GM12878 (cell line): Measurements from ENCODE around the gene DUXB. TPM values are rescaled to one million over a fixed set of nuclear protein-coding genes. Genes with fewer than 3 reads are reported as not detected.
A peak's percentile ranks its signal among the peaks of the same experiment; 100 is the strongest.

Experiments
- ASH2L ChIP-seq: fragments of 300-600, 200-600 bp; sonication (generic); IDR thresholded peaks from 2 replicates; pipeline ENCODE4 v1.6.1; 2017; ENCODE audit warnings: low read depth, mild to moderate bottlenecking, borderline replicate concordance
- EZH2 ChIP-seq: IDR thresholded peaks from 2 replicates; pipeline ENCODE4 v1.6.1; 2012; ENCODE audit warnings: low read depth, mild to moderate bottlenecking, control low read depth, inconsistent platforms, low read length, borderline replicate concordance; ENCODE audit not compliant: control insufficient read depth
- HDAC2 ChIP-seq: fragments of 200-600 bp; sonication (generic); IDR thresholded peaks from 2 replicates; pipeline ENCODE4 v1.6.1; 2017
- IKZF1 ChIP-seq: fragments of 450-650 bp; conservative IDR thresholded peaks from 2 replicates; pipeline ENCODE4 v1.6.1; 2017; ENCODE audit warnings: antibody characterized with exemption, mild to moderate bottlenecking
- JUNB ChIP-seq: IDR thresholded peaks from 2 replicates; pipeline ENCODE4 v1.6.1; 2016; ENCODE audit warnings: antibody characterized with exemption, mild to moderate bottlenecking
- KDM1A ChIP-seq: fragments of 200-600 bp; sonication (generic); IDR thresholded peaks from 2 replicates; pipeline ENCODE4 v1.6.1; 2016; ENCODE audit warnings: borderline replicate concordance
- MEF2B ChIP-seq: fragments of 450-650 bp; IDR thresholded peaks from 2 replicates; pipeline ENCODE4 v1.6.1; 2018; ENCODE audit warnings: mild to moderate bottlenecking, moderate library complexity; ENCODE audit not compliant: partially characterized antibody, poor library complexity, severe bottlenecking
- MTA3 ChIP-seq: IDR thresholded peaks from 2 replicates; pipeline ENCODE4 v1.6.1; 2012; ENCODE audit warnings: low read length, inconsistent platforms, borderline replicate concordance
- NBN ChIP-seq: fragments of 450-650 bp; IDR thresholded peaks from 2 replicates; pipeline ENCODE4 v1.6.1; 2016
- NFIC ChIP-seq: IDR thresholded peaks from 2 replicates; pipeline ENCODE4 v1.6.1; 2012; ENCODE audit warnings: low read depth, mild to moderate bottlenecking, inconsistent platforms, low read length, moderate library complexity
- NFXL1 ChIP-seq: fragments of 450-650 bp; IDR thresholded peaks from 2 replicates; pipeline ENCODE4 v1.6.1; 2017; ENCODE audit warnings: antibody characterized with exemption, mild to moderate bottlenecking, borderline replicate concordance
- NFYA ChIP-seq: IDR thresholded peaks from 2 replicates; pipeline ENCODE4 v1.6.1; 2011; ENCODE audit warnings: low read depth, mild to moderate bottlenecking, low read length, improper control_type of control experiment, borderline replicate concordance
- NFYB ChIP-seq: IDR thresholded peaks from 2 replicates; pipeline ENCODE4 v1.6.1; 2011; ENCODE audit warnings: low read depth, mild to moderate bottlenecking, low read length, improper control_type of control experiment, moderate library complexity; ENCODE audit not compliant: insufficient read depth
- NR2C1 ChIP-seq: fragments of 450-650 bp; IDR thresholded peaks from 2 replicates; pipeline ENCODE4 v1.6.1; 2017; ENCODE audit warnings: antibody characterized with exemption, mild to moderate bottlenecking, moderate library complexity
- PML ChIP-seq: IDR thresholded peaks from 2 replicates; pipeline ENCODE4 v1.6.1; 2012; ENCODE audit warnings: low read length, inconsistent platforms
- POLR2A ChIP-seq: IDR thresholded peaks from 2 replicates; pipeline ENCODE4 v1.6.1; 2011; ENCODE audit warnings: low read depth, mild to moderate bottlenecking, low read length
- RAD21 ChIP-seq: IDR thresholded peaks from 2 replicates; pipeline ENCODE4 v1.6.1; 2011; ENCODE audit warnings: mild to moderate bottlenecking, low read depth, low read length, moderate library complexity; ENCODE audit not compliant: insufficient read depth
- SREBF1 ChIP-seq: IDR thresholded peaks from 2 replicates; pipeline ENCODE4 v1.6.1; 2012; ENCODE audit warnings: mild to moderate bottlenecking, low read length
- TAF1 ChIP-seq: IDR thresholded peaks from 2 replicates; pipeline ENCODE4 v1.6.1; 2011; ENCODE audit warnings: mild to moderate bottlenecking, low read depth, low read length, borderline replicate concordance
- TCF12 ChIP-seq: IDR thresholded peaks from 2 replicates; pipeline ENCODE4 v1.6.1; 2011; ENCODE audit warnings: low read depth, mild to moderate bottlenecking, low read length
- polyA plus RNA-seq, 11 experiments: library from polyadenylated mRNA; depleted of rRNA in 4 of 11; unstranded in 6 of 11; stranded (reverse) in 5 of 11; fragments of >200 nt; fragmentation: Nextera tagmentation in 4 of 11; fragmentation: Illumina TruSeq in 1 of 11; extraction: Ambion mirVana in 4 of 11; extraction: Trizol in 1 of 11; gene quantifications; 1 replicate in 1 of 11; 2 replicates in 10 of 11; pipeline versions ENCODE4 v1.2.1 to v1.2.3, GENCODE V29; 2011 to 2016; ENCODE audit warnings: inconsistent platforms in 2 of 11, missing spikeins in 2 of 11, low read depth in 1 of 11
- total RNA-seq, 4 experiments: library from RNA; depleted of rRNA in 3 of 4; stranded (reverse); fragments of >200 nt in 3 of 4; fragmentation: Illumina TruSeq in 1 of 4; extraction: Trizol in 1 of 4; gene quantifications; 2 replicates each; pipeline versions ENCODE4 v1.2.1 to v1.2.3, GENCODE V29; 2013 to 2021
- TF ChIP-seq, protein P1 (sequence below): fragments of 450-650 bp; IDR thresholded peaks from 2 replicates; pipeline ENCODE4 v1.6.1; 2017; ENCODE audit warnings: borderline replicate concordance
- TF ChIP-seq, protein P2 (sequence below): fragments of 450-650 bp; IDR thresholded peaks from 2 replicates; pipeline ENCODE4 v1.6.1; 2017; ENCODE audit warnings: mild to moderate bottlenecking
- TF ChIP-seq, protein P3 (sequence below): IDR thresholded peaks from 2 replicates; pipeline ENCODE4 v1.6.1; 2011; ENCODE audit warnings: low read depth, low read length, improper control_type of control experiment, borderline replicate concordance
- TF ChIP-seq, protein P4 (sequence below): fragments of 450-650 bp; IDR thresholded peaks from 2 replicates; pipeline ENCODE4 v1.6.1; 2017; ENCODE audit warnings: low read depth, mild to moderate bottlenecking, moderate library complexity

Gene DUXB
- total and polyA plus RNA-seq, 10 of the 15 experiments (the other 5 are each of a cell fraction or from before 2014, with no cell fraction given) = 0.05 TPM; not detected in 9

DNA sequence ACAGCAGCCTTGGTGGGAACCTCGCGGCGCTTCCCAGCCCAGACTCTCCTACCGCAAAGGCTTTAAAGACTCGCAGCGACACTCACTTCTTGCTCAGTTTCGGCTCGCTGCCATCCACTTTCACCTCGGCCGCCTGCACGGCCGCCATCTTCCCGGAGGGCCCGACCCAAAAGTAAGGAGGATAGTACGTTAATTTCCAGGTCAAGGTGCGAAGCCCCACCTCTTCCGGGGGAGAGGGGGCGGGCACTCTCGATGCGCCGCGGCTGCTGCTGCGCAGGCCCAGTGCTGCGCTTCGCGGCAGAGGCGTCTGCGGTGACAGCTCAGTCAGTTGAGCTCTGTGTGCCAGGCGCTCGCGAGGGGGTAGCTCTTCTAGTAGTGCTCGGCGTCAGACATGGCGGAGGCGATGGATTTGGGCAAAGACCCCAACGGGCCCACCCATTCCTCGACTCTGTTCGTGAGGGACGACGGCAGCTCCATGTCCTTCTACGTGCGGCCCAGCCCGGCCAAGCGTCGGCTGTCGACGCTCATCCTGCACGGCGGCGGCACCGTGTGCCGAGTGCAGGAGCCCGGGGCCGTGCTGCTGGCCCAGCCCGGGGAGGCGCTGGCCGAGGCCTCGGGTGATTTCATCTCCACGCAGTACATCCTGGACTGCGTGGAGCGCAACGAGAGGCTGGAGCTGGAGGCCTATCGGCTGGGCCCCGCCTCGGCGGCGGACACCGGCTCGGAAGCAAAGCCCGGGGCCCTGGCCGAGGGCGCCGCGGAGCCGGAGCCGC lies 53.6 kb downstream of the DUXB start, which contains the start of the genes KARS1 and TERF2IP (continued):
- TF ChIP-seq NFYB = no peak
- TF ChIP-seq SREBF1 = peak; percentile 13; the same call in 1 of the 2 replicates
- peak; percentile 86; the same call in 1 of the 2 replicates for TF ChIP-seq PML
- TF ChIP-seq, protein P1, sequence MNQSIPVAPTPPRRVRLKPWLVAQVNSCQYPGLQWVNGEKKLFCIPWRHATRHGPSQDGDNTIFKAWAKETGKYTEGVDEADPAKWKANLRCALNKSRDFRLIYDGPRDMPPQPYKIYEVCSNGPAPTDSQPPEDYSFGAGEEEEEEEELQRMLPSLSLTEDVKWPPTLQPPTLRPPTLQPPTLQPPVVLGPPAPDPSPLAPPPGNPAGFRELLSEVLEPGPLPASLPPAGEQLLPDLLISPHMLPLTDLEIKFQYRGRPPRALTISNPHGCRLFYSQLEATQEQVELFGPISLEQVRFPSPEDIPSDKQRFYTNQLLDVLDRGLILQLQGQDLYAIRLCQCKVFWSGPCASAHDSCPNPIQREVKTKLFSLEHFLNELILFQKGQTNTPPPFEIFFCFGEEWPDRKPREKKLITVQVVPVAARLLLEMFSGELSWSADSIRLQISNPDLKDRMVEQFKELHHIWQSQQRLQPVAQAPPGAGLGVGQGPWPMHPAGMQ = no peak
- no peak for TF ChIP-seq NFXL1
- TF ChIP-seq TCF12 = 0 out of 2 replicates have a peak, but pooled peaks have one; percentile 29
- no peak for TF ChIP-seq RAD21
- TF ChIP-seq, protein P2, sequence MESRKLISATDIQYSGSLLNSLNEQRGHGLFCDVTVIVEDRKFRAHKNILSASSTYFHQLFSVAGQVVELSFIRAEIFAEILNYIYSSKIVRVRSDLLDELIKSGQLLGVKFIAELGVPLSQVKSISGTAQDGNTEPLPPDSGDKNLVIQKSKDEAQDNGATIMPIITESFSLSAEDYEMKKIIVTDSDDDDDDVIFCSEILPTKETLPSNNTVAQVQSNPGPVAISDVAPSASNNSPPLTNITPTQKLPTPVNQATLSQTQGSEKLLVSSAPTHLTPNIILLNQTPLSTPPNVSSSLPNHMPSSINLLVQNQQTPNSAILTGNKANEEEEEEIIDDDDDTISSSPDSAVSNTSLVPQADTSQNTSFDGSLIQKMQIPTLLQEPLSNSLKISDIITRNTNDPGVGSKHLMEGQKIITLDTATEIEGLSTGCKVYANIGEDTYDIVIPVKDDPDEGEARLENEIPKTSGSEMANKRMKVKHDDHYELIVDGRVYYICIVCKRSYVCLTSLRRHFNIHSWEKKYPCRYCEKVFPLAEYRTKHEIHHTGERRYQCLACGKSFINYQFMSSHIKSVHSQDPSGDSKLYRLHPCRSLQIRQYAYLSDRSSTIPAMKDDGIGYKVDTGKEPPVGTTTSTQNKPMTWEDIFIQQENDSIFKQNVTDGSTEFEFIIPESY = no peak
- TF ChIP-seq IKZF1 = peak; percentile 64; the same call in 1 of the 2 replicates
- TF ChIP-seq, protein P3, sequence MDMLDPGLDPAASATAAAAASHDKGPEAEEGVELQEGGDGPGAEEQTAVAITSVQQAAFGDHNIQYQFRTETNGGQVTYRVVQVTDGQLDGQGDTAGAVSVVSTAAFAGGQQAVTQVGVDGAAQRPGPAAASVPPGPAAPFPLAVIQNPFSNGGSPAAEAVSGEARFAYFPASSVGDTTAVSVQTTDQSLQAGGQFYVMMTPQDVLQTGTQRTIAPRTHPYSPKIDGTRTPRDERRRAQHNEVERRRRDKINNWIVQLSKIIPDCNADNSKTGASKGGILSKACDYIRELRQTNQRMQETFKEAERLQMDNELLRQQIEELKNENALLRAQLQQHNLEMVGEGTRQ = no peak
- TF ChIP-seq JUNB = no peak
- no peak; the same call in 1 of the 2 replicates for TF ChIP-seq HDAC2
- TF ChIP-seq POLR2A = peak; percentile 98
- TF ChIP-seq, protein P4, sequence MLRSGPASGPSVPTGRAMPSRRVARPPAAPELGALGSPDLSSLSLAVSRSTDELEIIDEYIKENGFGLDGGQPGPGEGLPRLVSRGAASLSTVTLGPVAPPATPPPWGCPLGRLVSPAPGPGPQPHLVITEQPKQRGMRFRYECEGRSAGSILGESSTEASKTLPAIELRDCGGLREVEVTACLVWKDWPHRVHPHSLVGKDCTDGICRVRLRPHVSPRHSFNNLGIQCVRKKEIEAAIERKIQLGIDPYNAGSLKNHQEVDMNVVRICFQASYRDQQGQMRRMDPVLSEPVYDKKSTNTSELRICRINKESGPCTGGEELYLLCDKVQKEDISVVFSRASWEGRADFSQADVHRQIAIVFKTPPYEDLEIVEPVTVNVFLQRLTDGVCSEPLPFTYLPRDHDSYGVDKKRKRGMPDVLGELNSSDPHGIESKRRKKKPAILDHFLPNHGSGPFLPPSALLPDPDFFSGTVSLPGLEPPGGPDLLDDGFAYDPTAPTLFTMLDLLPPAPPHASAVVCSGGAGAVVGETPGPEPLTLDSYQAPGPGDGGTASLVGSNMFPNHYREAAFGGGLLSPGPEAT = peak; percentile 96
- peak; percentile 97 for TF ChIP-seq NR2C1
- TF ChIP-seq NFIC = no peak
- no peak for TF ChIP-seq MEF2B
- TF ChIP-seq MTA3 = no peak; the same call in 1 of the 2 replicates
- TF ChIP-seq KDM1A = no peak
- no peak for TF ChIP-seq NFYA
- 0 out of 2 replicates have a peak, but pooled peaks have one; percentile 74 for TF ChIP-seq NBN
- no peak for TF ChIP-seq ASH2L
- no peak for TF ChIP-seq EZH2
- TF ChIP-seq TAF1 = peak; percentile 95
